Islet precursor cell (in vitro differentiated cells): ENCODE results near the gene ANAPC2.
A peak's percentile ranks its signal among the peaks of the same experiment; 100 is the strongest.

Experiments used
- DNase-seq: peaks from one replicate; pipeline ENCODE4 v3.0.0-alpha.2; 2018

Gene ANAPC2

DNA sequence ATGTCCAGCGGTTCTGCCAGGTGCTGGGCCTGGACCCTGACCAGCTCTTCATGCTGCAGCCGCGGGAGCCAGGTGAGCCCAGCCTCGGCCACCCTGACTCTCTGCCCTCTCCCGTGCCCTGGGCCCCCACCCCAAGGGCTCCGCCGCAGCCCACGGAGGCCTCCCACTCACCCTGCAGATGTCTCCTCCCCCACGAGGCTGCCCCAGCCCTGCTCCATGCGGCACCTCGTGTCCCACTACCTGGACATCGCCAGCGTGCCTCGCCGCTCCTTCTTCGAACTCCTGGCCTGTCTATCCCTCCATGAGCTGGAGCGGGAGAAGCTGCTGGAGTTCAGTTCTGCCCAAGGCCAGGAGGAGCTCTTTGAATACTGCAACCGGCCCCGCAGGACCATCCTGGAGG is 26.3 kb upstream of the ANAPC2 start:
- no peak for DNase-seq

DNA sequence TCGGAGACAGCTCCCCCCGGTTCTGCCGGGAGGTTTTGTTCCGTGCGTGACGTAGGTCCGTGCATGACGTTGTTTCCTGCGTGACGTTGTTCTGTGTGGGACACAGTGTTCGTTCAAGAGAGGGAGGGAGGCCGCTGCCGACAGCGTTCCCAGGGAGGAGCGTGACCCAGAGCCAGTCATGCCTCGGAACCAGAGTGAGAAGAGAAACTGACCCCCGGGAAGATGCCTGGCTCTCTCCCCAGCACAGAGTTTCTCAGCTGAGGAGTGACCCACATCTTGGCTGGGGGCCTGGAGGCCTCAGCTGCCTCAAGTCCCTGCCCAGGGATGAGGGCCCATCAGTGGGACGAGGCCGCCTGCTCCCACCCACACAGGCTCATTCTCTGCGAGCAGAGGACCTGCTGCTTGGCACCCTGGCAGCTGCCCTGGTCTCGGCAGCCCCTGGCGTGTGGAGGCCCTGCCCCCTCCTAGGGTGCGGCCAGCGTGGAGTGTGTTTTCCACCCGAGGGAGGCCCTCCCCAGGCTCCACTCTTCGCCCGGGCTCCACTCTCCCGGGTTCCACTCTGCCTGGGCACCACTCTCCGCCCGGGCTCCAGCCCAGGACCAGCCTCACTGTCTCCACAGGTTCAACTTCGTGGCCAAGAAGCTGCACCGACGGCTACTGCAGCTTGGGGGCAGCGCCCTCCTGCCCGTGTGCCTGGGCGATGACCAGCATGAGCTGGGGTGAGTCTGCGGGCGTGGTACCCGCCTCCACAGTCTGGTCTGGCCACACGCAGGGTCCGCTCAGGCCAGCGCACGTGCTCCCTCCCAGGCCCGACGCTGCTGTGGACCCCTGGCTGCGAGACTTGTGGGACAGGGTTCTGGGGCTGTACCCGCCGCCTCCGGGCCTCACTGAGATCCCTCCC is 25.1 kb upstream of the ANAPC2 start:
- no peak for DNase-seq

DNA sequence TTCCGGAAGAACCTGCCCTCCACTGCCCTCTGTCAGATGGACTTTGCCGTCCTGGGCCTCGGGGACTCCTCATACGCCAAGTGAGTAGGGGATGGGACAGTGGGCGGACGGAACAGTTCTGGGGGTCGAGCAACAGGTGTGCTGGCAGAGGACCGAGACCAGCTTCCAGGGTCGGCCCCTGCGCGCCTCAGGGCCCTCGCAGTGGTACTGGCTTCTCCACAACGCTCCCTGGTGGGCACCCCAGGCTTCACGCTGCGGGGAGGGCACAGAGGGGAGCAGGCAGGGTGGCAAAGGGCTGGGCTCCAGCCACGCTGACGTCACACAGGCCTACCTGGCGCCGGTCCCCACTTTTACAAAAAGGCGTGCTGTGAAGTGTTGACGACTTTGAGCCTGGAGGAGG is 24.2 kb upstream of the ANAPC2 start:
- no peak for DNase-seq

GRCh38 chr9:137211532-137211931 is 23.2 kb upstream of the ANAPC2 start:
- DNase-seq: no peak

GRCh38 chr9:137206602-137207001 is 18.2 kb upstream of the ANAPC2 start:
- DNase-seq: no peak

DNA sequence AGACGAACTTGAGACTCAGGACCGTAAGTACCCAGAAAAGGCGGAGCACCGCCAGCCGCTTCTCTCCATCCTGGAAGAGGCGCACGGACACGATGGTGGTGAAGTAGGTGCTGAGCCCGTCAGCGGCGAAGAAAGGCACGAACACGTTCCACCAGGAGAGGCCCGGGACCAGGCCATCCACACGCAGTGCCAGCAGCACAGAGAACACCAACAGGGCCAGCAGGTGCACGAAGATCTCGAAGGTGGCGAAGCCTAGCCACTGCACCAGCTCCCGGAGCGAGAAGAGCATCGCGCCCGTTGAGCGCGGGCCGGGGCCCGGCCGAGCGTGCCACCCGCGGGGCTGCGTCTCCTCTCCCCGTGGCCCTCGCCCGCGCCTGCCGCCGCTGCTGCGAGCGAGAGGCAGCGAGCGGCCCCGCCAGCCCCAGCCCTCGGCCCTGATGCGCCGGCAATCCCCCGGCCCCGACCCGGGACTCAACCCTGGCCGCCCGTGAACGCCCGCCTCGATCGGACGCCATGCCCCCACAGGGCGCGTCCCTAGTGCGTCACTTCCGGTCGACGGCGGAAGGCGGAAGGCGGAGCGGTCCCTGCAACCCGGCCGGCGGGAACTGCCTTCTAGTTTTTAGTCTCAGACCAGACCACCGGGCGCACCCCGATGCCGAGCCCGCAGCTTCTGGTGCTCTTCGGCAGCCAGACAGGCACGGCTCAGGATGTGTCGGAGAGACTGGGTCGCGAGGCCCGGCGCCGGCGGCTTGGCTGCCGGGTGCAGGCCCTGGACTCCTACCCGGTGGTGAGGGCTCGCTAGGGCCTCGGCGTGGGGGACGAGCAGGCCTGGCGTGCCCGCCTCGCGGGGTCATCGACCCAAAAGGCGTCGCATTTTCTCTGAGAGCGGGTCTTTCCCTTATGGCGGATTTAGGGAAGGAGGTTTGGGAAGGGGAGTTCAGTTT is 17.0 kb upstream of the ANAPC2 start, which contains the start of the genes NDOR1 and TMEM203:
NDOR1 (plus strand) TSS at position 575 of the 944 bp plus-strand sequence; CDS start at position 653, 78 bp downstream.
TMEM203 (minus strand) TSS at position 523 of the 944 bp plus-strand sequence; CDS start at position 289, 234 bp downstream.
- DNase-seq: peak; percentile 93

DNA sequence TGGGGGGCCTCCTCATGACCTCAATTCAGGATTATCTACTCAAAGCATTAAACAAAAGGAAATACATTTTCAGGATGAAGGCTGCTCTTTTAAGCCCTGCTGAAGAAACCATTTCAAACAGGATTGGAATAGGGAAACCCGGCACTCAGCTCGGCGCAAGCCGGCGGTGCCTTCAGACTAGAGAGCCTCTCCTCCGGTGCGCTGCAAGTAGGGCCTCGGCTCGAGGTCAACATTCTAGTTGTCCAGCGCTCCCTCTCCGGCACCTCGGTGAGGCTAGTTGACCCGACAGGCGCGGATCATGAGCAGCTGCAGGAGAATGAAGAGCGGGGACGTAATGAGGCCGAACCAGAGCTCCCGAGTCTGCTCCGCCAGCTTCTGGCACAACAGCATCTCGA is 16.4 kb upstream of the ANAPC2 start:
- no peak for DNase-seq

GRCh38 chr9:137202966-137203365 is 14.6 kb upstream of the ANAPC2 start:
- no peak for DNase-seq

GRCh38 chr9:137201205-137201868 is 13.0 kb upstream of the ANAPC2 start:
- DNase-seq: no peak

GRCh38 chr9:137200311-137201204 is 12.2 kb upstream of the ANAPC2 start, which contains the start of gene TPRN:
Gene TPRN (minus strand): TSS chr9:137200741. CDS start chr9:137200711, 30 bp downstream.
- peak; percentile 99 for DNase-seq

DNA sequence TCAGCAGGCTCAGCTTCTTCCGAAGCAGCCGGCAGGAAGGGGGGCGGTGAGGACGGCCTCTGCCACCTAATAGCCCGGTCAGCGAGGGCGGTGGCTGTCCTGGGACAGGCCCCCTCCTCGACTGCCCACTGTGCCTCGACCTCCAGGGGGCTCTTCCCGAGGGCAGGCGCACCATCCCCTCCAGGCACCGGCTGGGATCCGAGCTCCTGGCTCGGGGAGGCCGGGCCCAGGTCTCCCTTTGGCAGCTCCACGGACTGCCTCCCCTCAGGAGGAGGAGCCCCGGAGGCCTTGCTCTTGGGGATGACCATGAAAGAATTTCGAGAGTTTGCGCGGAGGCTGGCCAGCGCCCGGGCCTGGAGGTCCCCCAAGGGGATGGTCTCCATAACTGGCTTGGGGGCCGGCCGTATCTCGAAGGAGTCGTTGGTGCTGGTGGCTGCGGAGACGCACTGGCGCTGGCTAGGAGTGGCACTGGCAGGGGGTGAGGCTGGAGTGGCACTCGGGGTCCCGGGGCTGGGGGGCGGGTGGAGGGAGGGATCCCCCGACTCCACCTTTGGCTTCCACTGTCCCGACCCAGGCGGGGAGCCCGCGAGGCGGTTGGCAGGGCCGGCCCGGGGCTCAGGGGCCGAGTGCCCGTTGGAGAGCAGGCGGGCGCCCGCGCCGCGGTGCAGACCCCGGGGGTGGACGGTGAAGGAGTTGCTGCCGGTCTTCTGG is 11.2 kb upstream of the ANAPC2 start:
- DNase-seq: no peak

DNA sequence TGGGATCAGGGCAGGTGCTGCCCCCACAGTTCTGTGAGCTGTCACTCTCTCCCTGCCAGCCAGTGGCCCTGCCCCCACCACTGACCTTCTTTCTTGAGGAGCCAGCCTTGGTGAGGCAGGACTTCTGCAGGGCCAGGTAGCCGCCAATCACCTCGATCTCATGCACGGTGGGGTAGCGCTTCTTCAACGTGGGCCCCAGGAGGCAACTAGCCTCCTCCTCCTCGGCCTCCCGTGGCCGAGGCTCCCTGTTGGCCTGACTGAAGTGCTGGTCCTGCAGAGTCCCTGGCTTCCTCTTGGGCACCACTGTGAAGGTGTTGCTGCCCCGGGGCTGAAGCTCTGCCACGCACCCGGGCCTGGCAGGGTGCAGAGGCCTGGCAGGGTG is 10.5 kb upstream of the ANAPC2 start:
- DNase-seq: no peak

GRCh38 chr9:137198051-137198901 is 9.9 kb upstream of the ANAPC2 start:
- peak; percentile 79 for DNase-seq

DNA sequence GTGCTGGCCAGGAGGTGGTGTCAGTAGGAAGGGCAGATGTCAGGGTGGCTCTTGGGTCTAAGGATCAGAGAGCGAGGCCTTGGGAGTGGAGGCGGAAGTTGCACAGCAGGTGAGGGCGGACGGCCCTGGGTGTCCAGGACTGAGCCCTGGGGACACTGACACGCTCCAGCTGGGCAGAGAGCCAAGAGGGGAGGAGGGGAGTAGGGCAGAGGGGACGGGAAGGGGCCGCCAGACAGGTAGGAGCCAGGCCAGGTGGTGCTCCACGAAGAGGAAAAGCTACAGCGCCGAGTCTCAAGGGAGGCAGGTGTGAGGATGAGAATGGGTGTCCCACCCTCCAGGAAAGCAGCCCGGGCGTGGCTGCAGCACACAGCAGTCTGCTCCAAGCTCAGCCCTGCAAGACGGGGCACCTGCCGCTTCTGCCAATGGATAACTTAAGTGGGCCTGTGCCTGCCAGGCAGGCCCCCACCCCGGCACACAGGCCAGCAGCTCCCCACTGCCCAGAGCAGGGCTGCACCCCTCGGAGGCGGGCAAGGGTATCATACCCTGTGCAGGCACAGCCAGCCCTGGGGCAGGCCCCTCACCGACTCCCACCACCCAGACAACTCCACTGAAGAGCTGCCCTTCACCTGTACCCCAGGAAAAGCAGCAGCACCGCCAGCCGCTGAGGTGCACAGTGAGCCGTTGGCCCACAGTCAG is 7.3 kb upstream of the ANAPC2 start:
- no peak for DNase-seq

DNA sequence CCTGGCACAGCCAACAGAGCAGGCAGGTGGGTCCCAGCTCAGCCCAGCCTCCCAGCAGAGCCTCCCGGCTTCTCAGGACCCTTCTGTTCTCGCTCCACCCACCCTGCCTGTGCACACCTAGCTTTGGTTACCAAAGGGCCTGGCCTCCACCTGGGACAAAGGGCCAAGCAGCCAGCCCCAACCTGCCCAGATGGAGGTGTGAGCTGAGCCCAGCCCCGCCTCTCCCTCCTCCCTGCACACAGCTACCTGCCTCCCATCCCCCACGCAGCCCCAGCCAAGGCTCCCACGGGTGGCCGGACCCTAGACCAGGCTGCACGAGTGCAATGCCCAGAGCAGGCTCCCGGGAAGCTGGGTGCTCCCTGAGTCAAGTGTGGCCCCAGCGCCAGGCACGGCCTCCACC is 6.5 kb upstream of the ANAPC2 start:
- no peak for DNase-seq

DNA sequence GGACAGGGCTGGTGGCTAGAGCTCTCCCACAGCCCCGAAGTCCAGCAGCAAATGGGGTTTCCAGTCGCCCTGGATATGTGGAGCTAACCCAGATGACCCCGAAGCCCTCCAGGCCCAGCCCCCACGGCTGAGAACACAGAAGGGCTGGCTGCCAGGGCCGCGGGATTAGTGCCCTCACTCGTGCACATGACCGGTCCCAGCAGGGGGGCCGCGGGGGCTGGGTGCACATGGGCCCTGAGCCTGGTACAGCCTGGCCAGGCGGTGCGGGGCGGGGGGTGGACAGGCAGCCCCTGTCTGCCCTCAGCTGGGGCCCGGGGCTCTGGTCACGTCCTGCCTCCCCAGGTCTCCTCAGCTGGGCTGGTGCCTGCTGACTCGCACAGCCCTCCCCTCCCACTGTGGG is 6.0 kb upstream of the ANAPC2 start:
- no peak for DNase-seq

DNA sequence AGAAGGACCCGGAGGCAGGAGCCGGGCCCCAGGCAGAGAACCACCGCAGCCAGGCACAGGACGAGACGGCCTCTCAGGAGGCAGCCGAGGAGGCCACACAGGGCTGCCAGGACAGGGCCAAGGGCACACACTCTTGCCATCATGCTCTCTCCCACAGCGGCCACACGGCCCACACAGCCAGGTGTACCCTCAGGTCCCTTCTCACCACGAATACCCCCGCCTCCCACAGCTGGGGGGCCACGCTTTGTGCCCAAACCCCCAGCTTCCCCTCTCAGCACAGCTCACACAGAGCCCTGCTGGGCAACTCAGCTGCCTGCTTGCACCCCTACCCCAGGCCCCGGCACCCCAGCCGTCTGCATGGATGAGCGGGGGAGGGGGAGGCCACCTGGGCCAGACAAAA is 5.4 kb upstream of the ANAPC2 start:
- no peak for DNase-seq

DNA sequence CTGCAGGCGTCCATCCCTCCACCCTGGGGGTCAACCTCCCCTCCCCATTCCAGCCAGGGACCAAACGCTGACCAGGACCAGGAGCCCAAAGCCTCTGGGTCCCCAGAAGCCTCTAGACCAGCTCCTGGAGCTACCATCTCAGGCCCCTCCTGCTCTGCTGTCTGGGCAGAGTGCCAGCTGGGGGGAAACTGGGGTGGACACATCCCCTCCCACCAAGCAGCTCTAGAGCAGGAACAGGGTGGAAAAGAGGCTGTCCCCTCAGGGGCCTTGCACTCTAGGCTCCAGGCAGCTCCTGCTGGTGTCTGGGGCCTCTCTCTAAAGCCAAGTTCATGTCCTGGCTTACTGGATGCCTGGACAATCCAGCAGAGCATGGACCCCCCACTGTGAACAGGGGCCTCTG is 4.5 kb upstream of the ANAPC2 start:
- no peak for DNase-seq

DNA sequence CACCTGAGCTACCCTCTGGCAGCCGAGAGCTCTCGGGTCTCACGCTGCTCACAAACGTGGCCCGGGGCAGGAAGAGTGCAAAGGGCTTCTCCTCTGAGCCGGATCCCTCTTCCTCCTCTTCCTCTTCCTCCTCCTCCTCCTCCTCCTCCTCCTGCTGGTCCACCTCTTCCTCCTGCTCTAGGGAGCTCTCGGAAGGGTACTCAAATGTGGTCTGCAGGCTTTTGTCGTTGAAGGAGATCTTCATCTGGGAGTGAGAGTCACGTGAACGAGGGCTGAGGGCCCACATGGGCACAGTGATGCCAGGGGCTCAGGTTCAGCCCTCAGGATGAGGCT is 4.1 kb upstream of the ANAPC2 start:
- no peak for DNase-seq
